Hepatocyte (in vitro differentiated cells): Measurements from ENCODE around the gene ASS1. TPM values are rescaled to one million over a fixed set of nuclear protein-coding genes. Genes with fewer than 3 reads are reported as not detected.

Experiments
- DNase-seq: peaks from one replicate; pipeline ENCODE4 v3.0.0-alpha.2; 2016; ENCODE audit warnings: low spot score
- H2AFZ ChIP-seq: fragments of 200-600 bp; sonication (generic); 2 replicates; pipeline ENCODE4 v1.6.0; 2016; ENCODE audit warnings: antibody characterized with exemption, mild to moderate bottlenecking
- H3K27ac ChIP-seq: fragments of 200-600 bp; sonication (generic); 2 replicates; pipeline ENCODE4 v1.5.1; 2016; ENCODE audit warnings: mild to moderate bottlenecking
- H3K27me3 ChIP-seq: fragments of 200-600 bp; sonication (generic); 2 replicates; pipeline ENCODE4 v1.6.1; 2016
- H3K36me3 ChIP-seq: fragments of 200-600 bp; sonication (generic); replicated peaks from 2 replicates; pipeline ENCODE4 v1.5.1; 2016; ENCODE audit warnings: low read depth; ENCODE audit not compliant: insufficient read depth
- H3K4me1 ChIP-seq: fragments of 200-600 bp; sonication (generic); 2 replicates; pipeline ENCODE4 v1.5.1; 2016; ENCODE audit warnings: mild to moderate bottlenecking, moderate library complexity; ENCODE audit not compliant: insufficient read depth
- H3K4me2 ChIP-seq: fragments of 200-600 bp; sonication (generic); 2 replicates; pipeline ENCODE4 v1.6.0; 2016
- H3K4me3 ChIP-seq: fragments of 200-600 bp; sonication (generic); 2 replicates; pipeline ENCODE4 v1.5.1; 2016; ENCODE audit warnings: mild to moderate bottlenecking
- H3K79me2 ChIP-seq: fragments of 200-600 bp; sonication (generic); 2 replicates; pipeline ENCODE4 v1.6.0; 2017; ENCODE audit warnings: mild to moderate bottlenecking
- H3K9me2 ChIP-seq: fragments of 200-600 bp; sonication (generic); replicated peaks from 2 replicates; pipeline ENCODE4 v1.6.0; 2017; ENCODE audit warnings: mild to moderate bottlenecking; ENCODE audit not compliant: insufficient read depth
- H3K9me3 ChIP-seq: fragments of 200-600 bp; sonication (generic); 2 replicates; pipeline ENCODE4 v1.5.1; 2016; ENCODE audit warnings: low read depth, mild to moderate bottlenecking
- H4K20me1 ChIP-seq: fragments of 200-600 bp; sonication (generic); 2 replicates; pipeline ENCODE4 v1.6.0; 2016; ENCODE audit warnings: mild to moderate bottlenecking; ENCODE audit not compliant: insufficient read depth, poor library complexity, severe bottlenecking
- CTCF ChIP-seq: fragments of 200-600 bp; sonication (generic); IDR thresholded peaks from 2 replicates; pipeline ENCODE4 v1.5.1; 2016; ENCODE audit warnings: antibody characterized with exemption, mild to moderate bottlenecking; ENCODE audit not compliant: poor library complexity
- EZH2 ChIP-seq: fragments of 200-600 bp; sonication (generic); IDR thresholded peaks from 2 replicates; pipeline ENCODE4 v1.6.1; 2016; ENCODE audit warnings: antibody characterized with exemption, mild to moderate bottlenecking, borderline replicate concordance
- EZH2phosphoT487 ChIP-seq: fragments of 200-600 bp; sonication (generic); IDR thresholded peaks from one replicate; pipeline ENCODE4 v1.6.1; 2018; ENCODE audit warnings: antibody characterized with exemption, mild to moderate bottlenecking, low read depth, moderate library complexity; ENCODE audit not compliant: unreplicated experiment, severe bottlenecking
- WGBS: methylation state at CpG from one replicate; pipeline ENCODE4 v1.1.6; 2016; ENCODE audit warnings: low lambda C conversion rate; ENCODE audit errors: missing lambda C conversion rate; 5-methylcytosine and 5-hydroxymethylcytosine counted together
- polyA plus RNA-seq: library from polyadenylated mRNA; unstranded; fragments of >200 nt; fragmentation: Nextera tagmentation; extraction: Ambion mirVana; gene quantifications from 2 replicates; pipeline ENCODE4 v1.2.1, GENCODE V29; 2016
- total RNA-seq: library from RNA; depleted of rRNA; stranded (reverse); fragments of >200 nt; gene quantifications from 2 replicates; pipeline ENCODE4 v1.2.3, GENCODE V29; 2014

Gene ASS1
- total and polyA plus RNA-seq, 2 experiments from 2014 or later = 145 to 292 TPM

- Histone ChIP-seq H3K4me2 (no peak overlapping the region), H3K36me3 (no peaks in the 10 kb centered on the region), H3K4me1 (no peaks in the 10 kb centered on the region), H3K79me2 (no peaks in the 10 kb centered on the region), H3K27ac (no peak overlapping the region), H3K9me3 (no peaks in the 10 kb centered on the region), H2AFZ (no peak overlapping the region), H3K27me3 (no peaks in the 10 kb centered on the region), H3K9me2 (no peaks in the 10 kb centered on the region), H4K20me1 (no peaks in the 10 kb centered on the region), H3K4me3 (no peak overlapping the region)
- WGBS = 86% methylated on average over 9 of the region's 9 CpGs
- TF ChIP-seq CTCF = no peak
- no peak for DNase-seq
Observed at GRCh38 chr9:130407916-130408663, 36.7 kb upstream of the ASS1 start.

- no peak overlapping the region for H2AFZ ChIP-seq
- H3K27me3 ChIP-seq = no peaks in the 10 kb centered on the region
- TF ChIP-seq EZH2phosphoT487 (no peak), EZH2 (no peak), CTCF (no peak)
- no peaks in the 10 kb centered on the region for H3K36me3 ChIP-seq
- no peak overlapping the region for H3K27ac ChIP-seq
- no peaks in the 10 kb centered on the region for H3K9me2 ChIP-seq
- no peaks in the 10 kb centered on the region for H3K4me1 ChIP-seq
- DNase-seq = no peak
- no peaks in the 10 kb centered on the region for H3K9me3 ChIP-seq
- 90% methylated on average over 9 of the region's 9 CpGs for WGBS
- no peaks in the 10 kb centered on the region for H3K79me2 ChIP-seq
- H3K4me2 ChIP-seq = no peak overlapping the region
- H3K4me3 ChIP-seq = no peak overlapping the region
- no peaks in the 10 kb centered on the region for H4K20me1 ChIP-seq
Observed at GRCh38 chr9:130408669-130409068, 36.1 kb upstream of the ASS1 start.

- H3K9me2 ChIP-seq = no peaks in the 10 kb centered on the region
- no peak overlapping the region for H2AFZ ChIP-seq
- no peaks in the 10 kb centered on the region for H3K4me1 ChIP-seq
- no peak for DNase-seq
- H3K27ac ChIP-seq = no peak overlapping the region
- no peak overlapping the region for H3K4me3 ChIP-seq
- WGBS = 68% methylated on average over 4 of the region's 4 CpGs
- H3K4me2 ChIP-seq = no peak overlapping the region
- no peaks in the 10 kb centered on the region for H3K79me2 ChIP-seq
- TF ChIP-seq EZH2phosphoT487 (no peak), EZH2 (no peak), CTCF (no peak)
- H4K20me1 ChIP-seq = no peaks in the 10 kb centered on the region
- H3K27me3 ChIP-seq = no peaks in the 10 kb centered on the region
- H3K36me3 ChIP-seq = no peaks in the 10 kb centered on the region
- no peaks in the 10 kb centered on the region for H3K9me3 ChIP-seq
Observed at GRCh38 chr9:130409246-130409645, 35.5 kb upstream of the ASS1 start.

DNA sequence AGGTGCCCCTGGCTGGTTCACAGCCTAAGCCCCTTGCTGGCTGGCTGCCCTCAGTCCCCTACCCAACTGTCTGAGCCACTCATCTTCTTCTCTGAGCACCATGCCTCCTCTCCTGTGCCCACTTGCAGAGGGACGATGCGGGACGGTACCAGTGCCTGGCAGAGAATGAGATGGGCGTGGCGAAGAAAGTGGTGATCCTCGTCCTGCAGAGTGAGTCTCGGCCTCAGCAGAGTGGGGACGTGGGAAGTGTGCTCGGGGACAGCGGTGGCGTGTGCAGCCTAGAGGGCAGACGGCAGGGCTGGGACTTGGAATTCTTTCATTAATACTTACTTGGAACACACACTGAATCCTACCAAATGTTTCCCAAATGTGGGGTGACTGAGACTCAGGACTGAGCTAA, 34.3 kb upstream of the ASS1 start:
- no peak for DNase-seq
- Histone ChIP-seq H3K27ac (no peak overlapping the region), H3K79me2 (no peaks in the 10 kb centered on the region), H3K4me2 (no peak overlapping the region), H3K9me3 (no peaks in the 10 kb centered on the region), H2AFZ (no peak overlapping the region), H3K4me1 (no peaks in the 10 kb centered on the region), H3K9me2 (no peaks in the 10 kb centered on the region), H3K36me3 (no peaks in the 10 kb centered on the region), H3K4me3 (no peak overlapping the region), H3K27me3 (no peaks in the 10 kb centered on the region), H4K20me1 (no peaks in the 10 kb centered on the region)
- no peak for TF ChIP-seq EZH2
- TF ChIP-seq EZH2phosphoT487 = no peak
- no peak for TF ChIP-seq CTCF
- 81% methylated on average over 12 of the region's 12 CpGs for WGBS
